HG03442 (cell line): Measurements from ENCODE around the gene BTN2A1.

Source experiments
- ATAC-seq: cut with Tn5 transposase; IDR thresholded peaks from one replicate; pipeline ENCODE4 v1.9.1; 2021; ENCODE audit warnings: mild to moderate bottlenecking, moderate library complexity; ENCODE audit not compliant: unreplicated experiment

The BTN2A1 gene

GRCh38 chr6:26464416-26465131 is 6.8 kb downstream of the BTN2A1 start:
- ATAC-seq: no peak

GRCh38 chr6:26465776-26466175 is 8.0 kb downstream of the BTN2A1 start:
- ATAC-seq: no peak

- ATAC-seq: no peak
Measured at GRCh38 chr6:26468829-26469228, 11.1 kb downstream of the BTN2A1 start.

DNA sequence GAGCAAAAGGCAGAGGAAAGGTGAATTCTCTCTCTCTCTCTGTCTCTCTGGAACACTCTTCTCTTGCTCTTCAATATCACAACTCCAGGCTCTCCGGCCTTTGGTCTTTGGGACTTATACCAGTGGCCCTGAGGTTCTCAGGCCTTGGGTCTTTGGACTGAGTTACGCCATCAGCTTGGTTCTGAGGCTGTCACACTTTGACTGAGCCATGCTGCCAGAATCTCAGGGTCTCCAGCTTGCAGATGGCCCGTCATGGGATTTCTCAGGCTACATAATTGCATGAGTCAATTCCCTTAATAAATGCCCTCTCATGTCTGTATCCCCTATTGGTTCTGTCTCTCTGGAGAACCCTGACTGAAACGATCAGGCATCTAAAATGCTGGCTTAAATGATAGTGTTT is 12.9 kb downstream of the BTN2A1 start:
- no peak for ATAC-seq

GRCh38 chr6:26471970-26472369 is 14.2 kb downstream of the BTN2A1 start:
- ATAC-seq: no peak

DNA sequence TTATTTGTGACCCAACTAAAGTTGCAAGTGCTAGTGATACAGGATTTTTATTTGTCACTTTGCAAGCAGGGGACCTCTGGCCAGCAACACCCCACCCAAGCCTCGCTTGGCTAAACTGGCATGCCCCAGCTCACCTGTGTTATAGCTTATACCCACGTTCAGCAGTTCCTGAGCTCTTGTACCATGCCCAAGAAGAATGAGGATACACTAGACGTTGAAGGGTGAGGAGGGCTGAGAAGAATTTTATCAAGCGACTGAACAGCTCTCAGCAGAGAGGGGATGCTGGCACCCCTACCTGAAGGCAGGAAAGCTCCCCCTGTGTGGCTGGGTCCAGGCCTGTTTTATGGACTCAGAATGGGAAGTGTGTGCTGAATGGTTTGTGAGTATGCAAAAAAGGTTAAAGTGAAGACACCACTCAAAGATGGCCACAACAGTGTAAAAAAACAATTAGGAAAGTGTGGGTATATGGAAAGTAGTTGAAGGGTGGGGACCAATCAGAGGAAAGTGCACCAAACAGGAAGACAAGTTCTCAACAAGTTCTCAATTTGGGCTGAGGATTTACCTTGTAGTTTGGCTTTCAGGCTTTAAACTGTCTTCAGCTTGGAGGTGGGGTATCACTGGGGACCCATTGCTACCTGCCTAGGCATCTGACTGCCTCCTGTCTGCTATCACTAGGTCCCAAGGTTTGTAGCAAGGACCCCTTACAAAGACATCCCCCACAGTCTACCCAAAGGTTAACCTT is 15.0 kb downstream of the BTN2A1 start:
- ATAC-seq: no peak

DNA sequence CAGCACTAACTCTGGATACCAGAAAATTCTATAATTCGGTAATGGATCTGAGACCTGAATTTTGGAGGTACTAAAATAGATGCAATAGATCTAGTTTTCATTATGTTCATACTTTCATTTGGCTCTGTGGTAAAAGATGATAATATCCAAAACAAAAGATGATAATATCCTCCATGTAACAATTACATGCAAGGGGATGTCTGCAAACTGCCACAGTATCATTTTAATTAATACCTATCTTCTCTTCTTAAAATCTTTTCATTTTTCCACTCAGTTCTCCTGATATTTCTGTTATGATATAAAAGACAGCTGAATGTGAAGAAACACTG is 15.6 kb downstream of the BTN2A1 start:
- no peak for ATAC-seq

- peak; percentile 94 for ATAC-seq
Measured at GRCh38 chr6:26473758-26474438, 16.1 kb downstream of the BTN2A1 start.

DNA sequence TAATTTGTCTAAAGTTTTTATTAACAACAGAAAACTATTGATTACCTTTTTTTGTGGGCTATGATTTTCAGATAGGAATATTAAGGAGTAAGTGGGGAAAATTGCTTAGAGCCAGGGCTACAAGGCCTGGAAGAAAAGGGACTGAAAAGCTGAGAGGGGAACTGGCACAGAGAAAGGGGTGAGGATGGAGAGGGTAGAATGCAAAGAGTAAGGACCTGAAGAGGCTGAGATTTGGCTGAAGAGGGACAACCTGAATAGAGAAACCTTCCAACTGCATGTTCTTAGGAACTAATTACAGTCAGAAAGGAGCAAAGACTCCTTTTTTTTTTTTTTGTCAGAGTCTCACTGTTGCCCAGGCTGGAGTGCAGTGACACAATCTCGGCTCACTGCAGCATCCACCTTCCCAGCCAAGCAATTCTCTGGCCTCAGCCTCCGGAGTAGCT is 16.7 kb downstream of the BTN2A1 start:
- no peak for ATAC-seq

DNA sequence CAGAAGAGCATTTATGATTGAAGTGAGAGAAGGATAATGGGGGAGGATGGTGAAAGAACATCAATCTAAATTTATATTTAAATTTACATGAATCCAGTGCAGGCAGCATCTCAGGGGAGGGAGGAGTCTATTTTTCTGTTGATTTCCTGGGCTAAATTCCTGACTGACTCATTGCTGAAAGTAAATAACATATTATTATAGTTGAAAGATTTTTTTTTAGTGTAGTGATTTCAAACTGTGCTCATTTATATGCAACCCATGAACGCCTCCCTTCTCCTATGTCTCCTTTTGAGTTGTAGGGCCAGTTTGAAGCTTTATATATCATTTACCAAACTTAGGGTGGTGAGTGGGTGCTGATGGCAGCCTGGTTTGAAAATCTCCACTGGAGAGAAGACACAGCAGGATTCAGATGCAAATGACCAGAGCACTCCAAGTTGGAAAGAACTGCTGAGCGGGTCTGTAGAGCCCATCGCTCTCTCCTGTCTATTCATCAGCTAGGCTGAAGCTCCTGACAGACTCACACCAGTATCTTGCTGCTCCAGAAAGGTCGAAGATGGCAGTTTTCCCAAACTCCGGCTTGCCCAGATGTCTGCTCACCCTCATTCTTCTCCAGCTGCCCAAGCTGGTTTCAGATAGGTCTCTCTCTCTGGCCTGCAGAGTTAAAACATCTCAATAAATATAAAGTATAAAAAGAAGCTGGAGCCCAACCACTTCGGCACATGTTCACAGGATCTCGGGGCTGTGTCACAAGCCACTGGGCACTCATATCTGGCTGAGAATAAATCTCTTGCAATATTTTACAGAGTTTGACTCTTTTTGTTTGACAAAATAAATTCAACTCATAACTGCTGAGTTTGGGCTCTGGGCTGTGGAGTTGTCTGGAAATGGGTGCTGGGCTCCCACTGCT is 18.3 kb downstream of the BTN2A1 start:
- no peak for ATAC-seq

DNA sequence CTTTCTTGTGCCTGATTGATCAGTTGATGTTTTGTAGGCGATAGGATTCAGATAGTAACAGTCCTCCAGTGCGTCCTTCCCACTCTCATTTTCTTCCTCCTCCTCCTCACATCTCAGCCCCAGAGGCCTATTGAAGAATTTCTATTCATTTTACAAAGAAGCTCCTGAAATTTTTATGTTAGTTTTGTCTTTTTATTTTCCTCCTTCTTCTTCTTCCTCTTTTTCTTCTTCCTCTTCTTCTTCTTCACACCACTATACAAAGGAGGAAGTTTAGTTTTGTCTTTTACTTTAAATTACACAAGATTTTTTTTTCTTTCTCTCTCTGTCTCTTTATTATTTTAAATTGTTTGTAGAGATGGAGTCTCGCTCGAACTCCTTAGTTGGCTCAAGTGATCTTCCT is 19.1 kb downstream of the BTN2A1 start:
- no peak for ATAC-seq

- ATAC-seq: no peak
Measured at GRCh38 chr6:26477426-26477825, 19.7 kb downstream of the BTN2A1 start.

- no peak for ATAC-seq
Measured at GRCh38 chr6:26478100-26478984, 20.6 kb downstream of the BTN2A1 start.

DNA sequence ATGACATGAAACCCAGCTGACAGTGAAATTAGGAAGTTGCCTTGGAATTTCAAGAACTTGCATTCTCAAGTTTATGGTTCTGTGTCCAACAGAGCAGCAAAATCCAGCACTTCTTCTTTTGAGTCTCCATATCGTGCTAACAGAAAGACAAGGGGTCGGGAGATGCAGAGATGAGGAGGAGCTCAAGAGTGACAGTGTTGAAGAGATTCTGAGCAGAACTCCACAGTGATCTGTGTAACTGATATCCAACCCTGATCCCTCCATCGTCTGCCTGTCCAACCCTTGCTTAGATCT is 21.2 kb downstream of the BTN2A1 start:
- no peak for ATAC-seq

DNA sequence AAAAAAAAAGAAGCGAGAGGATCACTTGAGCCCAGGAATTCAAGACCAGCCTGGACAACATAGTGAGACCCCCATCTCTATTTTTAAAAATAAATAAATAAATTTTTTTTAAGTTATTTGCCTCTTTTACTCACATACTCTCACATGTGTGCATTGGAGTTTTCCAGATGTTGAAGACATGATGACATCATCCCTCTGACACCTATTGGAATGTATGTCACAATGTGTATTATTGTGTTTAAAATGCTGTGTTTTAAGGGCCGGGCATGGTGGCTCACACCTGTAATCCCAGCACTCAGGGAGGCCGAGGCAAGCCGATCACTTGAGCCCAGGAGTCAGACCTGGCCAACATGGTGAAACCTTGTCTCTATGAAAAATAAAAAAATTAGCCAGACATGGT is 24.6 kb downstream of the BTN2A1 start:
- ATAC-seq: no peak

GRCh38 chr6:26483727-26484126 is 26.0 kb downstream of the BTN2A1 start:
- no peak for ATAC-seq

- ATAC-seq: no peak
Measured at GRCh38 chr6:26484161-26484560, 26.4 kb downstream of the BTN2A1 start.

DNA sequence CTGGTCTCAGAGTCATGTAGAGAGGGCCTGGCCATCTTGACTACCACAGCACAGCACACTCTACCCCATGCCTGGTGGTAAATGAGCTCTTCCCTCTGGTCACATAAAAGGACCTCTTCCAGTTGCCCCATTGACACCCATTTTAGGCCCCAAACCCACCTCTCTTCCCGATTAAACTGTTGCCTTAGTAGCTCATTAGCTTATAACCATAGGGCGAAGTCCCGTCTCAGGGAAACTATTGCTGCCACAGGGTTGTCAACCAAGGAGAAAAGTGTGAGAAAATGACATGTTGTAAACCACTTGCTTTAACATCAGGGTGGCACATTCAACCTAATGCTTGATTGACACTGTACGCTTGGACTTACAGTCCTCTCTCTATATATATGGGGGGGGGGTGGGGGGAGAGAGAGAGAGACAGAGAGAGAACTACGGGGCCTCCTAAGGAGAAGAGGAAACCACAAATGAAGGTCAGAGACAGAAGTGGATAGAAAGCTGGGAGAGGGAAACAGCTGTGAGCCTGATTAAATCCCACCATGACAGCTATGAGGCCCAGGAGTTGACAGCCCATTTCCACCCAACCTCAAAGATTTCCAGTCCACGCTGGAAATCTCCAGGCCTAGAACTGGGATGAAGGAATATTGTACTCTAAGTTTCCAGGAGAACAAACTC is 27.5 kb downstream of the BTN2A1 start:
- ATAC-seq: no peak

GRCh38 chr6:26486358-26486757 is 28.6 kb downstream of the BTN2A1 start:
- no peak for ATAC-seq

DNA sequence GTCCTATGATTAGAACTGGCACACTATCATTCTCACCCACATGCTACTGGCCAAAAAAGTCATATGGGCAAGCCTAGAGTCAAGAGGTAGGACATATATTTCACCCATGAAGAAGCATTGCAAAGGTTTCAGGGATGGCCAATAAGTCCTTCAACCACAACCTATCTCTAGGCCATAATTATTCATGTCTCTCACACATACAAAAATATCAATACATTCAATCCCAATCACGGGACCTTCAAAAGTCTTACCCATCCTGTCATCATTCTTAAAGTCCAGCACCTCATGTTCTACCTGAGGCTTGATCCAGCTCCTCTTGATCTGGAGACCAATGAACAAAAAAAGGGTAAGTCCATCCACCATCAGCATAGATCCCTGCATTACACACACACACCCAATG is 29.7 kb downstream of the BTN2A1 start:
- no peak for ATAC-seq
